HepG2 (cell line): Measurements from ENCODE around the gene GABRG3. TPM values are rescaled to one million over a fixed set of nuclear protein-coding genes. Genes with fewer than 3 reads are reported as not detected.

Experiments
- ATAC-seq: fragments of 200-7000 bp; cut with Tn5 transposase; 3 replicates; pipeline ENCODE4 v1.9.1; 2020; ENCODE audit warnings: mild to moderate bottlenecking, moderate library complexity
- BruUV-seq: library from RNA; stranded (reverse); fragments of 400-500 nt; replicated peaks from 2 replicates; lab custom pipeline; 2021; lab: Mats Ljungman, UMichigan
- CTCF ChIA-PET: fragments of 300-600 bp; formaldehyde crosslinking; extraction: SDS; loops from one replicate; lab custom pipeline; 2021; ENCODE audit warnings: low total read pairs, inconsistent platforms, low intra/inter-chr PET ratio; lab: Yijun Ruan, JAX
- POLR2A ChIA-PET: fragments of 350-600 bp; sonication (Branson Sonifier 250); formaldehyde crosslinking; loops from one replicate; lab custom pipeline; 2020; ENCODE audit warnings: antibody characterized with exemption, inconsistent platforms; lab: Yijun Ruan, JAX
- DNase-seq: peaks from one replicate; pipeline ENCODE4 v3.0.0-alpha.2; 2015; ENCODE audit warnings: low spot score
- FAIRE-seq: peaks from 3 replicates; lab custom pipeline; 2011; peaks lifted over from hg19 to GRCh38; lab: Jason Lieb, UNC
- H2AFZ ChIP-seq: one replicate; pipeline ENCODE4 v1.6.1; 2011; ENCODE audit warnings: low read length, inconsistent platforms
- H3K27ac ChIP-seq: fragments of 300-600 bp; 3 replicates; pipeline ENCODE4 v1.8.0; 2011; ENCODE audit warnings: mixed run types, mild to moderate bottlenecking, mixed read lengths, low read length, inconsistent platforms; ENCODE audit not compliant: insufficient read depth; ENCODE audit errors: extremely low read length
- H3K27me3 ChIP-seq, 2 experiments: fragments of 200-600 bp in 1 of 2; 2 replicates in 1 of 2; 3 replicates in 1 of 2; pipeline versions ENCODE4 v1.6.0 to v1.8.0; 2011; ENCODE audit warnings: low read length in 2 of 2, mild to moderate bottlenecking in 2 of 2, moderate library complexity in 2 of 2, inconsistent platforms in 1 of 2; ENCODE audit not compliant: insufficient read depth in 2 of 2, control insufficient read depth in 1 of 2
- H3K36me3 ChIP-seq, 2 experiments: fragments of 200-600 bp in 1 of 2; replicated peaks in 1 of 2; 2 replicates in 1 of 2; 3 replicates in 1 of 2; pipeline versions ENCODE4 v1.5.1 to v1.8.0; 2011; ENCODE audit warnings: low read length in 2 of 2, inconsistent platforms in 1 of 2; ENCODE audit not compliant: insufficient read depth in 2 of 2, control insufficient read depth in 1 of 2
- H3K4me1 ChIP-seq: 2 replicates; pipeline ENCODE4 v1.5.1; 2012; ENCODE audit warnings: low read length, inconsistent platforms; ENCODE audit not compliant: insufficient read depth
- H3K4me2 ChIP-seq: 2 replicates; pipeline ENCODE4 v1.6.0; 2011; ENCODE audit warnings: low read depth, low read length, inconsistent platforms
- H3K4me3 ChIP-seq, 3 experiments: fragments of 200-600 bp in 1 of 3; sonication (generic), shearing (Covaris generic) in 1 of 3; replicated peaks in 1 of 3; 2 replicates each; pipeline ENCODE4 v1.5.1; 2011 to 2016; ENCODE audit warnings: low read length in 3 of 3, inconsistent platforms in 2 of 3, low read depth in 2 of 3, mild to moderate bottlenecking in 2 of 3, control low read depth in 1 of 3, mixed read lengths in 1 of 3; ENCODE audit not compliant: insufficient read depth in 1 of 3
- H3K79me2 ChIP-seq: one replicate; pipeline ENCODE4 v1.6.1; 2011; ENCODE audit warnings: low read length, inconsistent platforms; ENCODE audit not compliant: insufficient read depth
- H3K9ac ChIP-seq: 2 replicates; pipeline ENCODE4 v1.6.0; 2011; ENCODE audit warnings: mild to moderate bottlenecking, low read depth, low read length, inconsistent platforms; ENCODE audit not compliant: insufficient read depth
- H3K9me3 ChIP-seq: 2 replicates; pipeline ENCODE4 v1.5.1; 2012; ENCODE audit warnings: mild to moderate bottlenecking, low read length
- H4K20me1 ChIP-seq: 2 replicates; pipeline ENCODE4 v1.6.0; 2011; ENCODE audit warnings: inconsistent platforms, mild to moderate bottlenecking, low read length, moderate library complexity; ENCODE audit not compliant: insufficient read depth
- GATAD2A ChIP-seq: IDR thresholded peaks from 2 replicates; pipeline ENCODE4 v1.6.1; 2016
- RXRA ChIP-seq: sonication (generic); formaldehyde crosslinking; IDR thresholded peaks from 2 replicates; pipeline ENCODE4 v1.5.1; 2020; ENCODE audit warnings: missing genetic modification reagents
- SMAD3 ChIP-seq: sonication (generic); formaldehyde crosslinking; IDR thresholded peaks from 2 replicates; pipeline ENCODE4 v1.4.0; 2020; ENCODE audit warnings: missing genetic modification reagents
- SRSF9 ChIP-seq: fragments of 200-400 bp; formaldehyde crosslinking; IDR thresholded peaks from 2 replicates; pipeline ENCODE4 v1.6.1; 2018; ENCODE audit warnings: borderline replicate concordance, mild to moderate bottlenecking, low read depth, low read length; ENCODE audit not compliant: insufficient read depth, poor library complexity, severe bottlenecking
- TOE1 ChIP-seq: sonication (generic); formaldehyde crosslinking; IDR thresholded peaks from 2 replicates; pipeline ENCODE4 v1.4.0; 2020; ENCODE audit warnings: mild to moderate bottlenecking, missing genetic modification reagents
- ZFP37 ChIP-seq: sonication (generic); formaldehyde crosslinking; IDR thresholded peaks from 2 replicates; pipeline ENCODE4 v1.4.0; 2020; ENCODE audit warnings: missing genetic modification reagents, borderline replicate concordance
- ZFP41 ChIP-seq: sonication (generic); formaldehyde crosslinking; IDR thresholded peaks from 2 replicates; pipeline ENCODE4 v1.4.0; 2020; ENCODE audit warnings: mild to moderate bottlenecking, missing genetic modification reagents, borderline replicate concordance
- ZNF326 ChIP-seq: sonication (generic); formaldehyde crosslinking; IDR thresholded peaks from 2 replicates; pipeline ENCODE4 v1.4.0; 2020; ENCODE audit warnings: missing genetic modification reagents, borderline replicate concordance
- WGBS: methylation state at CpG from one replicate; pipeline ENCODE4 v1.1.6; 2017; ENCODE audit warnings: low lambda C conversion rate; 5-methylcytosine and 5-hydroxymethylcytosine counted together
- in situ Hi-C: cut with HindIII; loops from 2 replicates; pipeline ENCODE4 v1.10.0; 2017; ENCODE audit warnings: low pct_unique_long_range_greater_than_20kb; ENCODE audit not compliant: extremely low pct_ligation_motif_present
- intact Hi-C: fragments of 100-400 bp; cut with micrococcal nuclease; formaldehyde crosslinking; loops from one replicate; pipeline ENCODE4 v1.10.0; 2022; ENCODE audit not compliant: unreplicated experiment
- polyA plus RNA-seq, 8 experiments: library from polyadenylated mRNA; depleted of rRNA in 3 of 8; stranded (reverse) in 7 of 8; unstranded in 1 of 8; fragments of >200 nt; fragmentation: Illumina TruSeq in 4 of 8; extraction: Trizol in 4 of 8; gene quantifications; 2 replicates each; pipeline versions ENCODE4 v1.2.1 to v1.2.3, GENCODE V29; 2011 to 2016; ENCODE audit warnings: low read depth in 4 of 8, missing spikeins in 1 of 8, mixed read lengths in 1 of 8; ENCODE audit not compliant: insufficient read depth in 1 of 8
- total RNA-seq, 5 experiments: library from RNA; depleted of rRNA; stranded (reverse); fragments of >200 nt; fragmentation: Illumina TruSeq; extraction: Trizol; gene quantifications; 2 replicates each; pipeline ENCODE4 v1.2.3, GENCODE V29; 2016; ENCODE audit warnings: low read depth in 1 of 5
- TF ChIP-seq, protein P1 (sequence below): sonication (generic); formaldehyde crosslinking; IDR thresholded peaks from 2 replicates; pipeline ENCODE4 v1.9.0; 2021; ENCODE audit warnings: missing genetic modification reagents, borderline replicate concordance
- TF ChIP-seq, protein P2 (sequence below): sonication (generic); formaldehyde crosslinking; IDR thresholded peaks from 2 replicates; pipeline ENCODE4 v1.9.0; 2021; ENCODE audit warnings: missing genetic modification reagents, borderline replicate concordance

GABRG3 gene
- total and polyA plus RNA-seq, 2 of the 13 experiments (the other 11 are each of a cell fraction or from before 2014, with no cell fraction given): not detected

DNA sequence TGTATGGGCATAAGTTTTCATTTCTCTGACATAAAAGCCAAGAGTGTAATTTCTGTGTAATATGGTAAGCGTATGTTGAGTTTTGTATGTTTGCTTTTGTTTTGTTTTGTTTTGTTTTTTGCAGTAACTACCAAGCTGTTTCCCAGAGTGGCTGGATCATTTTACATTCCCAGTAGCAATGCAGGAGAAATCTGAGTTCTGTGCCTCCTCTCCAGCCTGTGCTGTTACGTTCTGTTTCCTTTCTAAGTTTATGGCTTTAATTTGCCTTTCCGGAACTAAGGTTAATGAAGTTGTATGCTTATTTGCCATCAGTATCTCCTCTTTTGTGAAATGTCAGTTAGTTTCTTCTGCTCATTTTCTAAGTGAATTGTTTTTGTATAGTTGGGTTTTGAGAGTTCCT is 307.8 kb downstream of the GABRG3 start (continued):
- TF ChIP-seq ZNF326: no peak

DNA sequence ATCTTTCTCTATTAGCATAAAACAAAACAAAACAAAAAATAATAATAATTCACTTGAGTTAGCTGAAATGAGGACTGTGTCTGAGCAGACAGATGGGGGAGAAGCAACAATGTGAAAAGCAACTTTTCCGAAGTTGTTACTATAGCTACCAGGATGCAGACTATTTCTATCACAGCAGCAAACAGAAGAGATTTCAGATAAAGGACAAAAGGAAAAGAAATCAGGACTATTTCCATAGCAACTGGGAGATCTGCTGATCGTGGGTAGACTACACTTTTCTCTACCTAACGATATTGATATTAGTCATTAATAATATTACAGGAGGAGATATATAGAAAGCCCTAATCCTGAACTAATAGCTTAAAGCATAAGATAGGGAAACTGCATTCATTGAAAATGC is 321.7 kb downstream of the GABRG3 start:
- Histone ChIP-seq H3K9me3 (no peaks in the 10 kb centered on the region), H3K36me3 (no peaks in the 10 kb centered on the region), H3K79me2 (no peaks in the 10 kb centered on the region), H2AFZ (no peak overlapping the region), H3K27me3 (no peaks in the 10 kb centered on the region), H4K20me1 (no peaks in the 10 kb centered on the region), H3K9ac (no peak overlapping the region), H3K4me1 (no peaks in the 10 kb centered on the region), H3K27ac (no peak overlapping the region), H3K4me3 (no peak overlapping the region), H3K4me2 (no peak overlapping the region)
- WGBS: 3% methylated on average over 3 of the region's 3 CpGs
- DNase-seq: no peak
- no peak for FAIRE-seq
- ChIA-PET CTCF (no interaction called here), POLR2A (no interaction called here)
- no TSS peak for BruUV-seq
- TF ChIP-seq ZFP37 (CRISPR knock-in tag) (no peak), GATAD2A (no peak), TOE1 (CRISPR knock-in tag) (no peak), RXRA (CRISPR knock-in tag) (no peak), ZFP41 (CRISPR knock-in tag) (no peak), SMAD3 (no peak), SRSF9 (no peak)
- TF ChIP-seq, protein P1, sequence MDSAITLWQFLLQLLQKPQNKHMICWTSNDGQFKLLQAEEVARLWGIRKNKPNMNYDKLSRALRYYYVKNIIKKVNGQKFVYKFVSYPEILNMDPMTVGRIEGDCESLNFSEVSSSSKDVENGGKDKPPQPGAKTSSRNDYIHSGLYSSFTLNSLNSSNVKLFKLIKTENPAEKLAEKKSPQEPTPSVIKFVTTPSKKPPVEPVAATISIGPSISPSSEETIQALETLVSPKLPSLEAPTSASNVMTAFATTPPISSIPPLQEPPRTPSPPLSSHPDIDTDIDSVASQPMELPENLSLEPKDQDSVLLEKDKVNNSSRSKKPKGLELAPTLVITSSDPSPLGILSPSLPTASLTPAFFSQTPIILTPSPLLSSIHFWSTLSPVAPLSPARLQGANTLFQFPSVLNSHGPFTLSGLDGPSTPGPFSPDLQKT (CRISPR knock-in tag): no peak
- TF ChIP-seq, protein P2, sequence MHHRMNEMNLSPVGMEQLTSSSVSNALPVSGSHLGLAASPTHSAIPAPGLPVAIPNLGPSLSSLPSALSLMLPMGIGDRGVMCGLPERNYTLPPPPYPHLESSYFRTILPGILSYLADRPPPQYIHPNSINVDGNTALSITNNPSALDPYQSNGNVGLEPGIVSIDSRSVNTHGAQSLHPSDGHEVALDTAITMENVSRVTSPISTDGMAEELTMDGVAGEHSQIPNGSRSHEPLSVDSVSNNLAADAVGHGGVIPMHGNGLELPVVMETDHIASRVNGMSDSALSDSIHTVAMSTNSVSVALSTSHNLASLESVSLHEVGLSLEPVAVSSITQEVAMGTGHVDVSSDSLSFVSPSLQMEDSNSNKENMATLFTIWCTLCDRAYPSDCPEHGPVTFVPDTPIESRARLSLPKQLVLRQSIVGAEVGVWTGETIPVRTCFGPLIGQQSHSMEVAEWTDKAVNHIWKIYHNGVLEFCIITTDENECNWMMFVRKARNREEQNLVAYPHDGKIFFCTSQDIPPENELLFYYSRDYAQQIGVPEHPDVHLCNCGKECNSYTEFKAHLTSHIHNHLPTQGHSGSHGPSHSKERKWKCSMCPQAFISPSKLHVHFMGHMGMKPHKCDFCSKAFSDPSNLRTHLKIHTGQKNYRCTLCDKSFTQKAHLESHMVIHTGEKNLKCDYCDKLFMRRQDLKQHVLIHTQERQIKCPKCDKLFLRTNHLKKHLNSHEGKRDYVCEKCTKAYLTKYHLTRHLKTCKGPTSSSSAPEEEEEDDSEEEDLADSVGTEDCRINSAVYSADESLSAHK (CRISPR knock-in tag): no peak
- ATAC-seq: no peak
- intact Hi-C loops: no loop called here
- in situ Hi-C loops: no loop called here
